K562 (cell line): ENCODE measurements around the gene ANKRD44. TPM values are rescaled to one million over a fixed set of nuclear protein-coding genes. Genes with fewer than 3 reads are reported as not detected.

Experiments used
- CREBBP ChIP-seq: IDR thresholded peaks from one replicate; pipeline ENCODE4 v1.6.1; 2012; ENCODE audit warnings: low read depth, mild to moderate bottlenecking, control low read depth, inconsistent platforms, low read length
- KDM5B ChIP-seq: fragments of 200-600 bp; sonication (generic); IDR thresholded peaks from 2 replicates; pipeline ENCODE4 v1.6.1; 2012; ENCODE audit warnings: low read depth, mild to moderate bottlenecking, moderate library complexity, low read length, control low read depth, inconsistent platforms; ENCODE audit not compliant: insufficient replicate concordance
- RAD21 ChIP-seq, 2 experiments: fragments of 250-450 bp in 1 of 2; fragments of 450-650 bp in 1 of 2; sonication (Bioruptor Pico) in 1 of 2; formaldehyde crosslinking in 1 of 2; IDR thresholded peaks in 1 of 2; conservative IDR thresholded peaks in 1 of 2; 2 replicates each; pipeline versions ENCODE4 v1.4.0 to v1.8.0; 2020 to 2022; ENCODE audit warnings: mild to moderate bottlenecking in 2 of 2, moderate library complexity in 1 of 2
- STAT5B ChIP-seq: fragments of 250-450 bp; sonication (Bioruptor Pico); IDR thresholded peaks from 2 replicates; pipeline ENCODE4 v1.8.0; 2021; ENCODE audit warnings: mild to moderate bottlenecking, inconsistent platforms
- TRIM24 ChIP-seq, 2 experiments: fragments of 450-650 bp; IDR thresholded peaks; 2 replicates each; pipeline ENCODE4 v1.6.1; 2016
- TSC22D4 ChIP-seq: fragments of 450-650 bp; IDR thresholded peaks from 2 replicates; pipeline ENCODE4 v1.6.1; 2016; ENCODE audit warnings: missing genetic modification characterization, missing biosample characterization, control low read depth
- ZC3H4 ChIP-seq: sonication (generic); formaldehyde crosslinking; IDR thresholded peaks from 2 replicates; pipeline ENCODE4 v1.9.0; 2021; ENCODE audit warnings: missing genetic modification reagents, borderline replicate concordance
- ZFX ChIP-seq: sonication (generic); formaldehyde crosslinking; IDR thresholded peaks from 2 replicates; pipeline ENCODE4 v1.8.0; 2022; ENCODE audit warnings: mild to moderate bottlenecking, missing genetic modification reagents, moderate library complexity
- ZNF146 ChIP-seq: IDR thresholded peaks from one replicate; pipeline ENCODE4 v1.6.1; 2018; ENCODE audit warnings: missing compliant biosample characterization; ENCODE audit not compliant: unreplicated experiment
- ZNF274 ChIP-seq: IDR thresholded peaks from 2 replicates; pipeline ENCODE4 v1.6.1; 2011; ENCODE audit warnings: low read depth, mild to moderate bottlenecking, low read length, moderate library complexity, borderline replicate concordance
- ZNF57 ChIP-seq: fragments of 450-650 bp; formaldehyde crosslinking; IDR thresholded peaks from 2 replicates; pipeline ENCODE4 v1.4.0; 2020; ENCODE audit warnings: mild to moderate bottlenecking, moderate library complexity
- polyA plus RNA-seq, 8 experiments: library from polyadenylated mRNA; depleted of rRNA in 4 of 8; stranded (reverse) in 5 of 8; unstranded in 3 of 8; fragments of >200 nt; fragmentation: Nextera tagmentation in 2 of 8; fragmentation: Illumina TruSeq in 1 of 8; extraction: Ambion mirVana in 2 of 8; extraction: Trizol in 1 of 8; gene quantifications; 2 replicates each; pipeline versions ENCODE4 v1.2.1 to v1.2.3, GENCODE V29; 2011 to 2014; ENCODE audit warnings: inconsistent platforms in 1 of 8, missing spikeins in 1 of 8
- total RNA-seq, 7 experiments: library from RNA; depleted of rRNA in 6 of 7; stranded (reverse); fragments of >200 nt in 6 of 7; fragmentation: Illumina TruSeq in 2 of 7; extraction: Trizol in 2 of 7; gene quantifications; 2 replicates each; pipeline versions ENCODE4 v1.2.1 to v1.2.3, GENCODE V29; 2011 to 2021; ENCODE audit warnings: low replicate concordance in 1 of 7
- TF ChIP-seq, protein P1 (sequence below), 2 experiments: fragments of 450-650 bp in 1 of 2; IDR thresholded peaks; 2 replicates each; pipeline ENCODE4 v1.6.1; 2011 to 2017; ENCODE audit warnings: low read depth in 2 of 2, antibody characterized with exemption in 1 of 2, borderline replicate concordance in 1 of 2, low read length in 1 of 2, mild to moderate bottlenecking in 1 of 2, mixed read lengths in 1 of 2; ENCODE audit not compliant: control insufficient read depth in 1 of 2

Gene ANKRD44
- total and polyA plus RNA-seq, 9 of the 15 experiments (the other 6 are each of a cell fraction or from before 2014, with no cell fraction given): 0.03 to 0.64 (median 0.07) TPM; not detected in 3

DNA sequence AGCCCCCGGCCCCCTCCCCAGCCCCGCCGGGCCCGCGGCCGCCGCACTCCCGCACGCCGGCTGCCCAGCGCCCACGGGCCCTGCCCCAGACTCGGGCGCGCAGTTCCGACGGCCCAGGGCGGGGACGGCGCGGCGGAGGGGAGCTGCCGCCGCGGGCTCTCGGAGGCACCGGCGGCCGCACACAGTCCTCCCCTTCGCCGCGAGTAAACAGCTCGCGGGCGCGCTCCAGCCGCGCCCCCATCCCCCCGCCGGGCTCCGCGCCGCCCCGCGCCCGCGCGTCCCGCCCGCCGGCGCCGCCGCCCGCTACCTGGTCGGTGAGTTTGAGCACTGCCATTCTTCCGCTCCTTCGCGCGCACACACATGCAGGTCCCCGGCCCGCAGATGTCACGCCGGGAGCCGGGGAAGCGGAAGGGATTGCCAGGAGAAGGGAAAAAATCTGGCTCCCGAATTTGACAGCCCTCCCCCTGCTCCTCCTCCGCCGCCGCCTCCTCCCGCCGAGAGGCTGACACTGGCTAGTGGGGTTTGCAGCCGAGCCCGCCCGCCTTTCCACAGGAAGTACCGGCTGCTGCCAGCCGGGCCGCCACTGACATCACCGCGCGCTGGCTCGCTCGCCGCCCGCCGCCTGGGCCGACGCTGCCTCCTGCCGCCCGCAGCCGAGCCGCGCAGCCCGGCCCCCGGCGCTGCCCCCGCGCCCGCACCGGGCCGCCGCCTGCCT lies at the start of gene ANKRD44 (continued):
- TF ChIP-seq ZC3H4 (no peak), CREBBP (no peak), ZFX (CRISPR knock-in tag) (no peak), STAT5B (no peak), TRIM24 (IDR thresholded peaks at IDR 0.05) (no peak), RAD21 (CRISPR knock-in tag; conservative IDR thresholded peaks at IDR 0.05 in 1 of 2, IDR thresholded peaks at IDR 0.05 in 1 of 2) (peak; percentile 30 to 55; a peak in 3 of 4 replicates), ZNF146 (CRISPR knock-in tag) (no peak), TSC22D4 (tag) (no peak), ZNF274 (no peak), ZNF57 (no peak), KDM5B (no peak)
- TF ChIP-seq, protein P1, sequence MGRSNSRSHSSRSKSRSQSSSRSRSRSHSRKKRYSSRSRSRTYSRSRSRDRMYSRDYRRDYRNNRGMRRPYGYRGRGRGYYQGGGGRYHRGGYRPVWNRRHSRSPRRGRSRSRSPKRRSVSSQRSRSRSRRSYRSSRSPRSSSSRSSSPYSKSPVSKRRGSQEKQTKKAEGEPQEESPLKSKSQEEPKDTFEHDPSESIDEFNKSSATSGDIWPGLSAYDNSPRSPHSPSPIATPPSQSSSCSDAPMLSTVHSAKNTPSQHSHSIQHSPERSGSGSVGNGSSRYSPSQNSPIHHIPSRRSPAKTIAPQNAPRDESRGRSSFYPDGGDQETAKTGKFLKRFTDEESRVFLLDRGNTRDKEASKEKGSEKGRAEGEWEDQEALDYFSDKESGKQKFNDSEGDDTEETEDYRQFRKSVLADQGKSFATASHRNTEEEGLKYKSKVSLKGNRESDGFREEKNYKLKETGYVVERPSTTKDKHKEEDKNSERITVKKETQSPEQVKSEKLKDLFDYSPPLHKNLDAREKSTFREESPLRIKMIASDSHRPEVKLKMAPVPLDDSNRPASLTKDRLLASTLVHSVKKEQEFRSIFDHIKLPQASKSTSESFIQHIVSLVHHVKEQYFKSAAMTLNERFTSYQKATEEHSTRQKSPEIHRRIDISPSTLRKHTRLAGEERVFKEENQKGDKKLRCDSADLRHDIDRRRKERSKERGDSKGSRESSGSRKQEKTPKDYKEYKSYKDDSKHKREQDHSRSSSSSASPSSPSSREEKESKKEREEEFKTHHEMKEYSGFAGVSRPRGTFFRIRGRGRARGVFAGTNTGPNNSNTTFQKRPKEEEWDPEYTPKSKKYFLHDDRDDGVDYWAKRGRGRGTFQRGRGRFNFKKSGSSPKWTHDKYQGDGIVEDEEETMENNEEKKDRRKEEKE (IDR thresholded peaks at IDR 0.05; ENCODE audit: borderline replicate concordance in 1 of 2, control insufficient read depth in 1 of 2, low read depth in 2 of 2, low read length in 1 of 2): no peak
